ENCODE measurements around the gene KMT5B. TPM values are rescaled to one million over a fixed set of nuclear protein-coding genes. Genes with fewer than 3 reads are reported as not detected.

KMT5B gene
- total RNA-seq, 4 donors from 2014 or later: 25.5 to 47.1 (median 40.3) TPM

GRCh38 chr11:68193018-68193417 lies 20.1 kb downstream of the KMT5B start:
- no peak overlapping the region for H3K27ac ChIP-seq
- no peak for DNase-seq (ENCODE audit: low spot score in 2 of 2)
- H3K9me3 ChIP-seq: no peaks in the 10 kb centered on the region
- H3K27me3 ChIP-seq: no peaks in the 10 kb centered on the region
- 79 to 85% methylated on average over 5 of the region's 5 CpGs for WGBS, 2 donors
- peaks cover 0 to 50% (median 2%) of the 10 kb centered on the region in 4 donors for H3K4me1 ChIP-seq
- TF ChIP-seq, protein P1, sequence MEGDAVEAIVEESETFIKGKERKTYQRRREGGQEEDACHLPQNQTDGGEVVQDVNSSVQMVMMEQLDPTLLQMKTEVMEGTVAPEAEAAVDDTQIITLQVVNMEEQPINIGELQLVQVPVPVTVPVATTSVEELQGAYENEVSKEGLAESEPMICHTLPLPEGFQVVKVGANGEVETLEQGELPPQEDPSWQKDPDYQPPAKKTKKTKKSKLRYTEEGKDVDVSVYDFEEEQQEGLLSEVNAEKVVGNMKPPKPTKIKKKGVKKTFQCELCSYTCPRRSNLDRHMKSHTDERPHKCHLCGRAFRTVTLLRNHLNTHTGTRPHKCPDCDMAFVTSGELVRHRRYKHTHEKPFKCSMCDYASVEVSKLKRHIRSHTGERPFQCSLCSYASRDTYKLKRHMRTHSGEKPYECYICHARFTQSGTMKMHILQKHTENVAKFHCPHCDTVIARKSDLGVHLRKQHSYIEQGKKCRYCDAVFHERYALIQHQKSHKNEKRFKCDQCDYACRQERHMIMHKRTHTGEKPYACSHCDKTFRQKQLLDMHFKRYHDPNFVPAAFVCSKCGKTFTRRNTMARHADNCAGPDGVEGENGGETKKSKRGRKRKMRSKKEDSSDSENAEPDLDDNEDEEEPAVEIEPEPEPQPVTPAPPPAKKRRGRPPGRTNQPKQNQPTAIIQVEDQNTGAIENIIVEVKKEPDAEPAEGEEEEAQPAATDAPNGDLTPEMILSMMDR (IDR thresholded peaks at IDR 0.05): no peak
- TF ChIP-seq EP300 (IDR thresholded peaks at IDR 0.05): no peak
- TF ChIP-seq POLR2A (IDR thresholded peaks at IDR 0.05): no peak
- H3K36me3 ChIP-seq: peaks cover 0 to 3% (median 0%) of the 10 kb centered on the region in 3 donors
- no peak overlapping the region for H3K4me3 ChIP-seq

DNA sequence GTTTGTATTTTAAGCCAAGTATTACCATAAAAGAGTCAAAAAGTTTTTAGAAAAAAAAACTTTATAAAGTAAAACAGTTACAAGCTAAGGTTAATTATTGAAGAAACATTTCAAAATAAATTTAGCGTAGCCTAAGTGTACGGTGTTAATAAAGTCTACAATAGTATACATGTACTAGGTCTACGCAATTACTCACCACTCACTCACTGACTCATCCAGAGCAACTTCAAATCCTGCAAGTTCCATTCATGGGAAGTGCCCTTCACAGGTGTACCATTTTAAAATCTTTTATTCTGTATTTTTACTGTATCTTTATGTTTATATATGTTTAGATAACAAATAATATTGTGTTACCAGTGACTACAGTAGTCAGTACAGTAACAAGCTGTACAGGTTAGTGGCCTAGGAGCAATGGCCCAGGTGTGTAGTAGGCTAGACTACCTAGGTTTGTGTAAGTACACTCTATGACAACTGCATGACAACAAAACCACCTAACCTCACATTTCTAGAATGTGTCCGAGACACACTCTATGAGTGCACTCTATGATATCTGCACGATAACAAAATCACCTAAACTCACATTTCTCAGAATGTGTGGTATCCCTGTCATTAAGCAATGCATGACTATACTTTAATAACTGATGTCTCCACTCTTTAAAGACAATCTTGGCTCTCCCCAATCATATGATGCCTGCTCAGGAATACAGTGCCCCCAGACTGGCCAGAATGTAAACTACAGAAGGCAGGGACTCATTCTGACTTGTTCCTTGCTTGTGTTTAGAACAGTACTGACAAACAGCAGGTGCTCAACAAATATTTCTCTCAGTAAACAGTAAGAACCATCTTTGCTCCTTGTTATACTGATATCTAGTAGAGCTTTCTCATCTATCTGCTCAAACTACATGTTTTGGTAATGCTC lies 21.2 kb downstream of the KMT5B start:
- WGBS, 2 donors: 92 to 93% methylated on average over 5 of the region's 5 CpGs
- TF ChIP-seq, protein P1 (IDR thresholded peaks at IDR 0.05): no peak
- no peak for TF ChIP-seq POLR2A (IDR thresholded peaks at IDR 0.05)
- no peak for TF ChIP-seq EP300 (IDR thresholded peaks at IDR 0.05)

DNA sequence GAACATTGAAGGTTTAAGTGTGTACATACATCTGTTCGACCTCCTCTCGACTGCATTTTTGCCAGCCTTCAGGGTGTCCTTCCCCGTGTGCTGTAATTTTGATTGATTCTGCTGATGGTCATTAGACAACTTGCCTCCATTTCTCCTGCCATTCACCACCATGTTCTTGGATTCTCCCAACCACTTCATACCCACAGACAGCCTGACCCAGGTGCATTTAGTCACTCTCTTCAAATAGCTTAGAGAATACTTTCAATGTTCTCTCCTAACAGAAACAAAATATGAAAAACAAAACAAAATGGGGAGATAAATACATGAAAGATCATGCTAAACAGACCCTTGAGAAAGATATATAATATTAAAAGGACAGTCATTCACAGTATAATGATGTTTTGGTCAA lies 23.2 kb downstream of the KMT5B start:
- Histone ChIP-seq H3K4me1 (peaks cover 0 to 32% (median 2%) of the 10 kb centered on the region in 4 donors), H3K27me3 (no peaks in the 10 kb centered on the region), H3K36me3 (peaks cover 0 to 20% (median 0%) of the 10 kb centered on the region in 3 donors), H3K27ac (no peak overlapping the region), H3K4me3 (no peak overlapping the region), H3K9me3 (no peaks in the 10 kb centered on the region)
- DNase-seq (ENCODE audit: low spot score in 2 of 2): no peak
- TF ChIP-seq EP300 (IDR thresholded peaks at IDR 0.05) (no peak), POLR2A (IDR thresholded peaks at IDR 0.05) (no peak)
- TF ChIP-seq, protein P1 (IDR thresholded peaks at IDR 0.05): no peak
- 82 to 84% methylated on average over 3 of the region's 3 CpGs for WGBS, 2 donors

More for the DNA sequence above, 21.2 kb downstream of the KMT5B start:
- H3K4me1 ChIP-seq: peaks cover 0 to 44% (median 2%) of the 10 kb centered on the region in 4 donors
- DNase-seq (ENCODE audit: low spot score in 2 of 2): no peak
- no peak overlapping the region for H3K4me3 ChIP-seq
- H3K9me3 ChIP-seq: no peaks in the 10 kb centered on the region
- peaks cover 0 to 7% (median 0%) of the 10 kb centered on the region in 3 donors for H3K36me3 ChIP-seq
- H3K27ac ChIP-seq: no peak overlapping the region
- H3K27me3 ChIP-seq: no peaks in the 10 kb centered on the region

- TF ChIP-seq, protein P1 (IDR thresholded peaks at IDR 0.05): no peak
- TF ChIP-seq POLR2A (IDR thresholded peaks at IDR 0.05) (no peak), EP300 (IDR thresholded peaks at IDR 0.05) (no peak)
- Histone ChIP-seq H3K9me3 (no peaks in the 10 kb centered on the region), H3K36me3 (peaks cover 0 to 28% (median 0%) of the 10 kb centered on the region in 3 donors), H3K4me3 (no peak overlapping the region), H3K27me3 (no peaks in the 10 kb centered on the region), H3K27ac (no peak overlapping the region), H3K4me1 (peaks cover 0 to 28% (median 2%) of the 10 kb centered on the region in 4 donors)
- WGBS, 2 donors: 81 to 82% methylated on average over 3 of the region's 3 CpGs
- DNase-seq (ENCODE audit: low spot score in 2 of 2): no peak
Measured at GRCh38 chr11:68189082-68189481, 24.0 kb downstream of the KMT5B start.

DNA sequence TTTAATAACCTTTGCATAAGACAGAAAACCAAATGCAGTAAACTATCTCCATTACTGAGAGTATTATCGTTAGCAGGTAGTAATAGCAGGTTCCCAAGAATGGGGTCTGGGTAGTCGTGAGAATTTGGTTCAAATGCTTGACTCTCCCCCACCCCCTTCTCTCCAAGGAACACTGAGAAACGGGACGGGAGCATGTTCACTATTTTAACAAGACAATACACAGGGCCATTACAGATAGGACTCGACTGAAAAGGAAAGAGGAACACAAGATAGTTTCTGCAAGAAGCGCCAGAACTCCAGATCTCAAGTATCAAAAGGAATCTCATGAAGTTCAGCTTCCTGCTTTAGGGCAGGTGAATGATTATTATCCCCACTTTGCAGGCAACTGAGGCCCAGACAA lies 27.0 kb downstream of the KMT5B start:
- Histone ChIP-seq H3K9me3 (no peaks in the 10 kb centered on the region), H3K4me3 (no peak overlapping the region), H3K27me3 (no peaks in the 10 kb centered on the region), H3K36me3 (peaks cover 0 to 57% (median 0%) of the 10 kb centered on the region in 3 donors), H3K4me1 (peaks cover 0 to 12% (median 0%) of the 10 kb centered on the region in 4 donors), H3K27ac (no peak overlapping the region)
- DNase-seq (ENCODE audit: low spot score in 2 of 2): no peak
- TF ChIP-seq, protein P1 (IDR thresholded peaks at IDR 0.05): no peak
- 61 to 67% methylated on average over 6 of the region's 6 CpGs for WGBS, 2 donors
